Measurements from ENCODE around the gene ABCF1.

- TF ChIP-seq POLR2AphosphoS5 (IDR thresholded peaks at IDR 0.05; ENCODE audit: control insufficient read depth, insufficient read depth, low read depth, low read length) (peak; percentile 57), CTCF (IDR thresholded peaks at IDR 0.05 in 2 of 3, conservative IDR thresholded peaks at IDR 0.05 in 1 of 3; ENCODE audit: insufficient read depth in 2 of 3, low read depth in 1 of 3, low read length in 3 of 3) (0 out of 6 replicates have a peak, but pooled peaks of 1 of the 3 experiments have one; percentile 3), ZNF384 (IDR thresholded peaks at IDR 0.05; ENCODE audit: low read depth, low read length) (0 out of 2 replicates have a peak, but pooled peaks have one; percentile 45), JUNB (CRISPR knock-in tag; conservative IDR thresholded peaks at IDR 0.05) (no peak), E2F3 (CRISPR knock-in tag; IDR thresholded peaks at IDR 0.05) (peak; percentile 75), ESRRA (IDR thresholded peaks at IDR 0.05; ENCODE audit: borderline replicate concordance, low read depth) (peak; percentile 53), ZNF707 (CRISPR knock-in tag; conservative IDR thresholded peaks at IDR 0.05) (no peak)
Measured at GRCh38 chr6:30556906-30557682, 14.1 kb upstream of the ABCF1 start, which contains the start of gene PRR3.

All from K562 (cell line).